OCI-LY3 (cell line): ENCODE measurements around the gene CAMKMT.

Experiments
- EZH2phosphoT487 ChIP-seq: fragments of 200-600 bp; shearing (Covaris generic); IDR thresholded peaks from 2 replicates; pipeline ENCODE4 v1.6.1; 2018; ENCODE audit warnings: antibody characterized with exemption, mixed run types, low read depth
- TF ChIP-seq, protein P1 (sequence below): fragments of 200-600, 300-600 bp; sonication (generic); IDR thresholded peaks from 2 replicates; pipeline ENCODE4 v1.5.1; 2014; ENCODE audit warnings: antibody characterized with exemption, low read length, low read depth

DNA sequence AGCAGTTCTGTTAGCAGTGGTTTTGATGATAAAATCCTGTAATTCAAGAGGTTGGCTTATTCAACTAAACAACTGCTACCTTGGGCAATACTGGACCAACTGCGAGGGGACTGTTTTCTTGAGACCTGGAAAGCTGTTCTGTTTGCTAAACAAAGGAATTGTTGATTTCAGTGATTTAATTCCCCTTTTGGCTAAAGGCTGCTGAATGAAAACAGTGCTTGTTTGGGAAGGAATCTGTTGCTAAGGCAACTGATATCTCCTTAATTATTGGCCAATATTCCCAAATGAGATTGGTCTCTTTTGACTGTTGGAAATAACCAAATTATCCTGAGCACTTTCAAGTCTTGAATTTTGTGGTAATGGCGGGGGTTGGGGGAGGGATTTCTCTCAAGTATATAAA lies 136.8 kb downstream of the CAMKMT start:
- TF ChIP-seq, protein P1, sequence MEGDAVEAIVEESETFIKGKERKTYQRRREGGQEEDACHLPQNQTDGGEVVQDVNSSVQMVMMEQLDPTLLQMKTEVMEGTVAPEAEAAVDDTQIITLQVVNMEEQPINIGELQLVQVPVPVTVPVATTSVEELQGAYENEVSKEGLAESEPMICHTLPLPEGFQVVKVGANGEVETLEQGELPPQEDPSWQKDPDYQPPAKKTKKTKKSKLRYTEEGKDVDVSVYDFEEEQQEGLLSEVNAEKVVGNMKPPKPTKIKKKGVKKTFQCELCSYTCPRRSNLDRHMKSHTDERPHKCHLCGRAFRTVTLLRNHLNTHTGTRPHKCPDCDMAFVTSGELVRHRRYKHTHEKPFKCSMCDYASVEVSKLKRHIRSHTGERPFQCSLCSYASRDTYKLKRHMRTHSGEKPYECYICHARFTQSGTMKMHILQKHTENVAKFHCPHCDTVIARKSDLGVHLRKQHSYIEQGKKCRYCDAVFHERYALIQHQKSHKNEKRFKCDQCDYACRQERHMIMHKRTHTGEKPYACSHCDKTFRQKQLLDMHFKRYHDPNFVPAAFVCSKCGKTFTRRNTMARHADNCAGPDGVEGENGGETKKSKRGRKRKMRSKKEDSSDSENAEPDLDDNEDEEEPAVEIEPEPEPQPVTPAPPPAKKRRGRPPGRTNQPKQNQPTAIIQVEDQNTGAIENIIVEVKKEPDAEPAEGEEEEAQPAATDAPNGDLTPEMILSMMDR = no peak
- TF ChIP-seq EZH2phosphoT487 = no peak
